ENCODE data around the gene SRSF10.
"Not testable (repeated sequence)": the region's sequence is repeated elsewhere in the genome, so short reads cannot be mapped to it uniquely, and the experiment has no call there.

SRSF10 gene

DNA sequence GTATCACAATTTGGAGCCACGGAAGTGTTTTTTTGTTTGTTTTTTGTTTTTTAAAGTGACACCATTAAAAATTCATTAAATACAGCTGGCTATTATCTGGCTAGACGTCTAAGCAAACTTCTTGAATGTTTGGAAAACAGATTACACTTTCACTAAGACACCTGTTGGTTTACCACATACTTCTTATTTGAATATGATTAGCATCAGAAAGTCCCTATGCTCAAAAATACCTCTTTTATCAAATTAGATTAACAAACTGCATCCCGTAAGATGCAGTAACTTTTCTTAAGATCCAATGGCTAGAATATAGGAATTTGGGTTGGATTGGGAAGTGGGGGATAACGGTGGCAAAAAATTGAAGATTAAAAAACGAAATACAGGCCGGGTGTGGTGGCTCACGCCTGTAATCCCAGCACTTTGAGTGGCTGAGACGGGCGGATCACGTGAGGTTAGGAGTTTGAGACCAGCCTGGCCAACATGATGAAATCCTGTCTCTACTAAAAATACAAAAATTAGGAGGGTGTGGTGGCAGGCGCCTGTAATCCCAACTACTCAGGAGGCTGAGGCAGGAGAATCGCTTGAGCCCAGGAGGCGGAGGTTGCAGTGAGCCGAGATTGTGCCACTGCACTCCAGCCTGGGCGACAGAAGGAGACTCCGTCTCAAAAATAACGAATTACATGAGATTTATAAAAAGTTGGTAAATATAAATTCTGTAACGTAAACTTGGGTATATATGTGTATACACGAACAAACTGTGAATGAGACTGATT lies 21.9 kb downstream of the SRSF10 start:
- not testable (repeated sequence) for DNase-seq

DNA sequence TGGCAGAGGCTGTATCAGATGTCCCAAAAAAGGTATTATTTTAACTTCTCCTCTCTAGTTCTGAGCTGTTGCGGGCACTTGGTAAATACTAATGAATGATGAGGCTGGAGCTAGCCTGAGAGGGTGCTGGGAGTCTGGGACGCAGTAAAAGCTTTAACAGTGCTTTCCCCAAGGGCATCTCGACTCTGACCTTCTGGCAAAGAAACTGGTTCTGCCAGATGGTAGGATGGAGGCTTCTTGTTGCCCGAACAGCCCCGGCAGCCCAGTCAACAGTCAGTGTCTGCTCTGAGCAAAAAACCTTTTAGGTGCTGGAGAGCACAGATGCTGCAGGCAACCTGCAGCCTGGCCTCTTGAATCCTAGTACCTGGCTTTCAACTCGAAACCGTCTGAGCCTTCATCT lies 23.0 kb downstream of the SRSF10 start:
- DNase-seq = no peak

DNA sequence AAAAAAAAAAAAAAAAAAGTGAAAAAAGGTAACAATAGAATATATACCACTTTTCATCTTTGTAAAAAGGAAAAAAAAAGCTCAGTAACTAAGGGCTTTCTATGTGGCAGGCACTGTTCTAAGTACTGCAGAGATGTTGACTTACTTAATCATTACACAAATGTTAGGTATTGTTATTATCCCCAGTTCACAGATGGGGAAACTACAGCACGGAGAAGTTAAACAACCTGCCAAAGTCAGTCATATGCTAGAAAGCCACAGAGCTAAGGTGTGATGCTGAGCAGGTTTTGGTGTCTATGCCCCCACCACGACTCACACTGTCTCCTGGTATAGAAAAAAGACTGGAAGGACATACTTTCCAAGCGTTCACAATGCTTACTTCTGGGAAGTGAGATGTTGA lies 27.1 kb downstream of the SRSF10 start:
- DNase-seq = no peak

DNA sequence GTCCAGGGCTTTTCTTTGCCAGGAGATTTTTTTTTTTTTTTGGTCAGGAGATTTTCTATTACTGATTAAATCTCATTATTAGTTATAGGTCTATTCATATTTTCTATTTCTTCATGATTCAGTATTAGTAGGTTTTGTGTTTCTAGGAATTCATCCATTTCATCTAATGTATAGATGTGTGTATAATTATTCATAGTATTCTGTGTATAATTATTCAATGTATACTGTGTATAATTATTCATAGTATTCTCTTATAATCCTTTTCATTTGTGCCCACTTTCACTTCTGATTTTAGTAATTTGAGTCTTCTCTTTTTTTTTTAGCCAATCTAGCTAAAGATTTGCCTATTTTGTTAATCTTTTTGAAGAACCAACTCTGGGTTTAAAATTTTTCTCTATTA lies 32.8 kb downstream of the SRSF10 start:
- no peak for DNase-seq

DNA sequence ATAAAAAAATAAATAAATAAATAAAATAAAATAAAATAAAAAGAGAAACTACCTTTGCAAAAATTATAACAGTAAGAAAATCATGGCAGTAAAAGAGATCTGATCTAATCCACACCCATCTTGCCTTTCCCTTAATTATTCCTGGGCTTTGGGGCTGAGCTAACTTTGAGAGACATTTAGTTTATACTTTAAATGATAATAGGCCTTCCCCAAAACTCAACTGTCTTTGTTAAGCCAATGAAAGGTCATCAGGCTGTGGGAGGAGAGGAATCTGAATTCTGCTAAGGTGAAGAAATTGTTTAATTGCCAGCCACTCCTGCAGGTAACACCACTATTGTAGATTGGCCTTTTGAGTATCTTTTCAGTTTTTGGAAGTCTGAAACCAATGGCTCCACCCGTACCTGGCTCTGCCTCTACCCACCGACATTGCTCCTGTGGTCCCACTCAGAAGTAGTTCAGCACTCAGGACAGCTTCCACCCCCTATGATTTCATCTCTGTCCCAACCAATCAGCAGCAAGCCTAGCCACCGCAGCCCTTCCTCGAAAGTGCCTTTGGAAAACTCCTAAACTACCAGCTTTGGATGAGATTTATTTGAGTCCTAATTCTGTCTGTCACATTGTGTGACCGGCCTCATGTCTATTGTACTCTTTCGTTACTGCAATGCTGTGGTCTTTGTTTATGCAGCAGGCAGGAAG lies 43.5 kb downstream of the SRSF10 start:
- no peak for DNase-seq

DNA sequence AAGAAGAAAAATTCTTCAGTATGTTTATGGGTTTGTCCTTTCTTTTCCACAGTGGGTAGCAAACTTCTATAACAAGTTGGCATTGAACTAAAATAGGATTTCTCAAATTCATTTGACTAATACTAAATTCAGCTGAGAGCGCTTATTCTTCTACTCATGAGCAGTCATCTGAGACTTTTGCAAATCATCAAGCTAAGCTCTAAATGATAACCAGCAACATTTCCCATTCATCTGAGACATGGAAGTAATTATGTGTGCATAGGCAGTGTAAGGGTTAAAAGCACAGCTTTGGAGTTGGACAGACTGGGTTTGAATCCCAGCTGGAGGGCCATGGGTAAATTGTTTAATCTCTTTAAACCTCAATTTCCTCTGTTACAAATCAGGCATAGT lies 48.6 kb downstream of the SRSF10 start:
- no peak for DNase-seq

DNA sequence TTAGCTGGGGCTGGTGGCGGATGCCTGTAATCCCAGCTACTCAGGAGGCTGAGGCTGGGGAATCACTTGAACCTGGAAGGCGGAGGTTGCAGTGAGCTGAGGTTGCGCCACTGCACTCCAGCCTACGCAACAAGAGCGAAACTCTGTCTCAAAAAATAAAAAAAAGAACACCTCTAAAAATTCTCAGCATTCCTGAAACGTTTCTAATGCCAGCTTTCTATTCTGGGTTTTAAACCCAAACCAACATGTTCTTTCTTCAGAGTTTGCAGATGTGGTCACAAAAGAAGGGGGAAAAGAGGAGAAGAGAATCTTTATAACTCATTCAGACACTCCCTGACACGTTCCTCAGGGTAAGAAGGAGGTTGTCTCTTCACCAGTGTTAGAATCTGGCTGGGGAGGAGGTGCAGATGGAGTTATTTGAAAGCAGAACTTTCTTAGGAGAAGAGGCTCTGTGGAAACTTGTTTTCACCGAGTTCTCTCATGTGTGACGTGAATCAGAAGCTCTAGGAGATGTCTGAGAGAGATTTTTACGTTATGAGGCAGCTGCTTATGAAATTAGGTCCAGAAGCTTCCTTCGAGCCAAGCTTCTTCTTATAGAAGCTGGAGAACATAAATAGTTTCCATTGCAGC lies 49.2 kb downstream of the SRSF10 start:
- no peak for DNase-seq

DNA sequence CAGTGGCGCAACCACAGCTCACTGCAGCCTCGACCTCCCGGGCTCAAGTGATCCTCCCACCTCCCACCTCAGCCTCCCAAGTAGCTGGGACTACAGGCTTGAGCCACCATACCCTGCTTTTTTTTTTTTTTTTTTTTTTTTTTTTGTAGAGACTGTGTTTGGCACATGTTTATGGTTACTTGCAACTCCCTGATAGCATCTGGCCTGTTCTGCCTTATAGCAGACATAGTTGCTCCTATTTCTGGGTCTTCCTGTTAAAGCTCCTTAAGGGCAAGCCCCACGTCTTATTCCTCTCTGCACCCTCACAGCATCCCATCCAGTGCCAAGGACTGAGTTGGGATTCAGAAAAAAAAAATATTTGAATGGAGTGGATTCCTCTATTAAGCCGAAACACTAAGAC lies 49.9 kb downstream of the SRSF10 start:
- no peak for DNase-seq

DNA sequence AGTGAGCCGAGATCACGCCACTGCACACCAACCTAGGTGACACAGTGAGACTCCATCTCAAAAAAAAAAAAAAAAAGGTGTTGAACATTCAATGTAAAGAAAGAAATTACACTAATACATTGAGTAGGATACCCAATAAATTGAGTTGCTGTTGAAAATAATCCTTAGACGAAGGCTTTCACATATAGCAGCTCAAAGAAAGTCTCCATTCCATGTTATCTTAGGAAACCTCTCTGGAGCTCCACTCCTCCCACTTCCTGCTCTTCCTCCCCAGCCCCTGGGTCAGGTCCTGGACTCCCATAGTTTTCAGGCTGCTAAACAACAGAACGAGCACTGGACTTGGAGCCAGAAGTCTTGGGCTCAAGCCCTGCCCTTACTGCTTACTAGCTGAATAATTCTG lies 51.3 kb downstream of the SRSF10 start:
- no peak for DNase-seq

DNA sequence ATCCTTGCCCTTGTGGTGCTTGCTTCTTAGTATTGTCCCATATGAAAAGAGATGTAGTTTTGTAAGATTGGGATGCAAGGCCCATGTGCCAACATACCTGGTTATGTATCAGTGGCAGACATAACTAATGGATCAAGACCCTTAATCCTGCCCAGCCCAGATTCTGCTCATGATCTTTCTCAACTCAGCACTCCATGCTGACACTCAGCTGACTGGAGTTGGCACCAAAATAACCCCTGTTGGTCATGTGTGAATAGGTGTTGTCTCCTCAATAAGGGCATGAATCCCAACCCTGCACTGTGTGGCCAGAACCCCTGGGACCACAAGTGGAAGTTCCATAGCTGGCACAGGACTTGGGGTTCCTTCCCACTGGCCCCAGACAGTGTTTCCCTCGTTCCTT lies 53.0 kb downstream of the SRSF10 start:
- DNase-seq = no peak

DNA sequence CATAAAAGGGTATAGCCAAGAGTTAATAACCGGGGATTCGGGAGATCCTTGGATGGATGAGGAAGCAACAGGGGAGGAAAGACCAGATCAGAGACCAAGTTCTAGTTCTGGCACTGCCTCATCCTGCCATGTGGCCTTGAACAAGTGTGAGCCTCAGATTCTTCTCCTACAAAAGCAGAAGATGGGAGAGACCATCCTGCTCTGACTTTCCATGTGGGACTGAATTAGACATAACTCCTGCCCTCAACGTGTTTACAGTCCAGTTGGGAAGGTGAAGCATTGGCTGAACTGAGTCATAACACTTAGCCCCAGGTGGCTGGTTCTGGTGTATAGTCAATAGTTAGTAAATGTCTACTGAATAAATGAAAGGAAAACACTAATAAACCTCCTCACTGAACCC lies 54.8 kb downstream of the SRSF10 start:
- DNase-seq = no peak

DNA sequence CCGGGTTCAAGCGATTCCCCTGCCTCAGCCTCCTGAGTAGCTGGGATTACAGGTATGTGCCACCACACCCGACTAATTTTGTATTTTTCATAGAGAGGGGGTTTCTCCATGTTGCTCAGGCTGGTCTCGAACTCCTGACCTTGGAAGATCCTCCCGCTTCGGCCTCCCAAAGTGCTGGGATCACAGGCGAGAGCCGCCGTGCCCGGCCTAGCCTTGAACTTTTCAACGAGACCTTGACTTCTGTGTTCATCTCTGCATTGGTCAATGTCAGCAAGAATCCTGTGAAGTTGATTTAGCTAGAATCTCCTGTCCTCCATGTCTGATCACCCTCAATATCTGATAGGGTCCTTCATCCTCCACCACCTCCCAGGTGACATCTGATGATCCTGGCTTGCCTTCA lies 55.5 kb downstream of the SRSF10 start:
- DNase-seq = no peak

DNA sequence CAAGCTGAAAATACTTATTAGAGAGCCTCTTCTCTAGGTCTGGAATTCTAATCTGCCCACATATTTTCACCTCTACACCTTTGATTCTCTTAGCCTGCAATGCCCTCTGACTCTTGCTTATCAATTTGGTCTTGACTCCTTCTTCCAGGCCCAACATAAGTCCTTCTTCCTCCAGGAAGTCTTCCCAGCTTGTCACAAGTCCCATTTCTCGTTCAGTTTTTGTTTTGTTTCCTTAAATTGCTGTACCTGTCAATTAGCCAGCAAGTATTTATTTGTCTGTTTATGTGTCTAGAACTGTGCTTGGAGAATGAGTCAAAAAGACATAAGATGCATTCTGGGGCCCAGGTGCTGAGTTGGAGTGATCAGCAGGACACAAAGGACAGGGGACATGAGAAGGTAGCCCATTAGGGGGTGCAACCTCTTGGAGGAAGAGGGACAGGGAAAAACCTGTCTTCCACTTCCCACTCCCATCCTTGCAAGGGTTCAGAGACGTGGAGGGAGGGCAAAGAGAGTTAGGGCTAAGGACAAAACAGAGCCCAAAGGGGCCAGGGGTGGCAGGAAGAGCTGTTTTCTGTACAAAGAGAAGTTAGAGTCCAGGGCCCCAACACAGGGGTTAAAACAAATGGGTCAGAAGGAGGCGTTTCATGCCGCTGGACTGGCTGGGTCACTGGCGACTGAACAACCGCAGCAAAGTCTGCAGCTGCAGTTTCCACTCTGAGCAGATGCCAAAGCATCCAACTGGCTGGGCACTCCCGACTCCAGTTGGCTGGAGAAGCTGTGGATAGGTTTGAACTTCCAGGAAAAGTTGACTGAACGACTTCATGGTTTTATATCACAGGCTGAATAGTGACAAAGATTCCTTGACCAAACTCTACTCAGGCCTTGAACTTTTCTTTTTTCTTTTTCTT lies 56.3 kb downstream of the SRSF10 start:
- DNase-seq = no peak

DNA sequence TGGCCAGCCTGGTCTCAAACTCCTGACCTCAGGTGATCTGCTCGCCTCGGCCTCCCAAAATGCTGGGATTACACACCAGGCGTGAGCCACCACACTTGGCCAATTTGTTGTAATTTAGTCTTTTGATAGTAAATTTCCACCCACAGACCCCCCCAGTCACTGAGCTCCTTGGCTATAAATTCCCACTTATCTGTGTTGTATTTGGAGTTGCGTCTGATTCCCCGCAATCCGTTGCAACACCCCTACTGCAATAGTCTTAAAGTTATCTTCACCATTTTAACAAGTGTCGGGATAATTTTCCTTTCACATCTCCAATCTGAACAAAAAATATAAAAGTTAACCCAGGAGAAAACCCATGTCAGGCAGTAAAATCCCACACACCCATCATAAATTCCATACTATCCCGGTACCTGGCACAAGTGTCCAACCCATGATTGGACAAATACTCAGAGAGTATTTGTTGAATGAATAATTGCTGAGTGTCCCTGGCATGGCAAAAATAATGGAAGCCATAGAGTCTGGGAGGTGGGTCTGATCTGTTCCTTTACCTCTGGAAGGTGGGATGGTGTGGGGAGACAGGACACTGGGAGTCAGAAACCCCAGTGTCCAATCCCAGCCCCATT lies 57.7 kb downstream of the SRSF10 start:
- no peak for DNase-seq

DNA sequence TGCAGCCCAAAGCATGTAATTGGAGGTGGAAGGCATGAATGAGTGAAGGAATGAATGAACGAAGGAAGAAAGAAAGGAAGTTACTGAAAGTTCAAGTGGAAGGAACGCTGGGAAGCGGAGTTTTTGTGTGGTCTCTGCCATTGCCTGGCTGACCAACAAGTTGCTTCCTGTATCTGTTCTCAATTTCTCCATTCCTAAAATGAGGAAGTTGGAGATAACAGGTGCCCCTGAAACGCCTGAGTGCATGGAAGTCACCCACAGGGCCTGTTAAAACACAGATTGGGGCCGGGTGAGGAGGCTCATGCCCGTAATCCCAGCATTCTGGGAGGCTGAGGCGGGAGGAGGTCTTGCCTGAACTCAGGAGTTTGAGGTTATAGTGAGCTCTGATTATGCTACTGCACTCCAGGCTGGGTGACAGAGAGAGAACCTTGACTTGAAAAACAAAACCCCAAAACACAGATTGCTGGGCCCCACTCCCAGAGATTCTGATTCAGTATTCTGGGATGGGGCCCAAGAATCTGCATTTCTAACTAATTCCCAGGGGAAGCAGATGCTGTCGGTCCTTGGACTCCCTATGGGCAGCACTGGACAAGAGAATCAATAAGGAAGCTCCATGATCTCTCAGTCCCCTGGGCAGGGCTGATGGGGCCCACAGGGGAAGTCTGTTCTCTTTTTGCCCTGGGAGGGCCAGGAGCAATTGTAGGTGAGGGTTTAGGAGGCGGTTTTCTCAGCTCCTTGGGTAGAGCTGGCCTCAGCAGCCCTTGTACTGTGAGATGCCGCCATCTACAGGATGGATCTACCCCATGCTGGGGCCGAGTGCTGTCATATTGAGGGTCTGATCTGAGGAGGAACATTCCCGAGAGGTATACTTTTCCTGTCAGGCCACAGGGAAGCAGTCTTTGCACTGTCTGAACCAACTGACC lies 63.7 kb downstream of the SRSF10 start:
- peak; percentile 25 for DNase-seq

DNA sequence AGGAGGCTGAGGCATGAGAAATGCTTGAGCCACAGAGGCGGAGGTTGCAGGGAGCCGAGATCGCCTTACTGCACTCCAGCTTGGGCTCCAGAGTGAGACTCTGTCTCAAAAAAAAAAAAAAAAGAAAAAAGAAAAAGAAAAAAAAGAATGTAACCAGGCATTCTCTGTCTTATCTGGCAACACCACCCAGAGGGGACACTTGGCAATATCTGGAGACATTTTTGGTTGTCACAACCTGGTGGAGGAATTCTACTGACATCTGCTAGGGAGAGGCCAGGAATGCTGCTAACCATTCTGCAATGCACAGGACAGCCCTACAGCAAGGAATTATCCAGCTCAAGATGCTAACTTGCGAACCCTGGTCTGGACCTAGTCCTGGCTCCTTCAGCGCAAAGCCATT lies 64.7 kb downstream of the SRSF10 start:
- no peak for DNase-seq

DNA sequence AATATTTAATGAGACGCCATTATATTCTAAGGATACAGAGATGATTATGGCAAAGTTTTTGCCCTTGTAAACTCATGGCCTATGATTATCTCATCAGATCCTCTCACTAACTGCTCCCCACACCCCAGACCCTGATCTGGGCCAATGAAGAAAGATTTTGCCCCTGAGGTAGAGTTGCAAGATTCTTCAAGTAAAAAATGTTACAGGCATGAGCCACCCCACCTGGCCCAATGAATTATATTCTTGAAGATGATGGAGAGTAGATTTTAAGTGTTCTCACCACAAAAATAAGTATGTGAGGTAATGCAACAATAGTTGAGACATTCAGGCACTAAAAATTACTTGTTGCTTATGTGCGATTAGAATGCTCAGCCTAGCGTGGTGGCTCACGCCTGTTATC lies 65.2 kb downstream of the SRSF10 start:
- DNase-seq = no peak
